GM23338 (cell line): ENCODE data around the gene THOP1.

ENCODE experiments used
- EZH2 ChIP-seq: fragments of 200-600 bp; sonication (generic); IDR thresholded peaks from one replicate; pipeline ENCODE4 v1.8.0; 2017; ENCODE audit warnings: antibody characterized with exemption, mild to moderate bottlenecking, low read depth; ENCODE audit not compliant: unreplicated experiment
- EZH2phosphoT487 ChIP-seq: fragments of 200-600 bp; sonication (generic); IDR thresholded peaks from one replicate; pipeline ENCODE4 v1.8.1; 2018; ENCODE audit warnings: antibody characterized with exemption; ENCODE audit not compliant: unreplicated experiment
- JUNB ChIP-seq: IDR thresholded peaks from one replicate; pipeline ENCODE4 v1.6.1; 2016; ENCODE audit warnings: antibody characterized with exemption; ENCODE audit not compliant: unreplicated experiment
- POLR2AphosphoS5 ChIP-seq: IDR thresholded peaks from 2 replicates; pipeline ENCODE4 v1.6.1; 2016; ENCODE audit warnings: antibody characterized with exemption, low read depth
- ZNF114 ChIP-seq: fragments of 250-450 bp; sonication (Bioruptor Pico); IDR thresholded peaks from 2 replicates; pipeline ENCODE4 v1.5.0; 2020; ENCODE audit warnings: mild to moderate bottlenecking, moderate library complexity
- TF ChIP-seq, protein P1 (sequence below), 2 experiments: fragments of 200-600 bp in 1 of 2; sonication (generic) in 1 of 2; conservative IDR thresholded peaks; 2 replicates each; pipeline versions ENCODE4 v1.5.1 to v1.6.1; 2016 to 2017; ENCODE audit warnings: antibody characterized with exemption in 2 of 2, low read depth in 2 of 2, mild to moderate bottlenecking in 2 of 2, moderate library complexity in 1 of 2
- TF ChIP-seq, protein P2 (sequence below): IDR thresholded peaks from one replicate; pipeline ENCODE4 v1.6.1; 2018; ENCODE audit warnings: antibody characterized with exemption; ENCODE audit not compliant: unreplicated experiment
- TF ChIP-seq, protein P3 (sequence below): IDR thresholded peaks from 2 replicates; pipeline ENCODE4 v1.6.1; 2016; ENCODE audit warnings: antibody characterized with exemption
- TF ChIP-seq, protein P4 (sequence below): fragments of 250-450 bp; sonication (Bioruptor Pico); IDR thresholded peaks from 2 replicates; pipeline ENCODE4 v1.5.0; 2020; ENCODE audit warnings: mild to moderate bottlenecking, moderate library complexity

DNA sequence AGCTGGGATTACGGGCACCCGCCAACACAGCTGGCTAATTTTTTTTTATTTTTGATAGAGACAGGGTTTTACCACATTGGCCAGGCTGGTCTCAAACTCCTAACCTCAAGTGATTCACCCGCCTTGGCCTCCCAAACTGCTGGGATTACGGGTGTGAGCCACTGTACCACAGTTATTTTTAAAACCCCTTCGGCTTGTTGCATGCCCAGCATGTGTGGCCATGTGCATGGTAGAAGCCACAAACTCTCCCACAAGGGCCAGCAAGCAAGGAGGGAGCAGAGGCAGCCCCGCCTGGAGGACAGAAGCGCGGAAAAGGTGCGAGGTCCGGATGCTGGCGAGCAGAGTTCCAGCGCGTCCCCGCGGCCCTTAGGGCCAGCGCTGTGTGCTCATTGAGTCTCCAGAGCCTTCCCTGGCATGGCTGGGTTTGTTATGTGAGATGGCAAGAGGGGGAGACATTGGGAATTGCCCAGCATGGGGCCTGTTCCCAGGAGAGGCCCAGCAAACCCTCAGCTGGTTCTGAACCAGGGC lies 12.9 kb downstream of the THOP1 start:
- TF ChIP-seq, protein P1, sequence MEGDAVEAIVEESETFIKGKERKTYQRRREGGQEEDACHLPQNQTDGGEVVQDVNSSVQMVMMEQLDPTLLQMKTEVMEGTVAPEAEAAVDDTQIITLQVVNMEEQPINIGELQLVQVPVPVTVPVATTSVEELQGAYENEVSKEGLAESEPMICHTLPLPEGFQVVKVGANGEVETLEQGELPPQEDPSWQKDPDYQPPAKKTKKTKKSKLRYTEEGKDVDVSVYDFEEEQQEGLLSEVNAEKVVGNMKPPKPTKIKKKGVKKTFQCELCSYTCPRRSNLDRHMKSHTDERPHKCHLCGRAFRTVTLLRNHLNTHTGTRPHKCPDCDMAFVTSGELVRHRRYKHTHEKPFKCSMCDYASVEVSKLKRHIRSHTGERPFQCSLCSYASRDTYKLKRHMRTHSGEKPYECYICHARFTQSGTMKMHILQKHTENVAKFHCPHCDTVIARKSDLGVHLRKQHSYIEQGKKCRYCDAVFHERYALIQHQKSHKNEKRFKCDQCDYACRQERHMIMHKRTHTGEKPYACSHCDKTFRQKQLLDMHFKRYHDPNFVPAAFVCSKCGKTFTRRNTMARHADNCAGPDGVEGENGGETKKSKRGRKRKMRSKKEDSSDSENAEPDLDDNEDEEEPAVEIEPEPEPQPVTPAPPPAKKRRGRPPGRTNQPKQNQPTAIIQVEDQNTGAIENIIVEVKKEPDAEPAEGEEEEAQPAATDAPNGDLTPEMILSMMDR (conservative IDR thresholded peaks at IDR 0.05; ENCODE audit: low read depth in 2 of 2) = no peak
- no peak for TF ChIP-seq EZH2
- TF ChIP-seq, protein P2, sequence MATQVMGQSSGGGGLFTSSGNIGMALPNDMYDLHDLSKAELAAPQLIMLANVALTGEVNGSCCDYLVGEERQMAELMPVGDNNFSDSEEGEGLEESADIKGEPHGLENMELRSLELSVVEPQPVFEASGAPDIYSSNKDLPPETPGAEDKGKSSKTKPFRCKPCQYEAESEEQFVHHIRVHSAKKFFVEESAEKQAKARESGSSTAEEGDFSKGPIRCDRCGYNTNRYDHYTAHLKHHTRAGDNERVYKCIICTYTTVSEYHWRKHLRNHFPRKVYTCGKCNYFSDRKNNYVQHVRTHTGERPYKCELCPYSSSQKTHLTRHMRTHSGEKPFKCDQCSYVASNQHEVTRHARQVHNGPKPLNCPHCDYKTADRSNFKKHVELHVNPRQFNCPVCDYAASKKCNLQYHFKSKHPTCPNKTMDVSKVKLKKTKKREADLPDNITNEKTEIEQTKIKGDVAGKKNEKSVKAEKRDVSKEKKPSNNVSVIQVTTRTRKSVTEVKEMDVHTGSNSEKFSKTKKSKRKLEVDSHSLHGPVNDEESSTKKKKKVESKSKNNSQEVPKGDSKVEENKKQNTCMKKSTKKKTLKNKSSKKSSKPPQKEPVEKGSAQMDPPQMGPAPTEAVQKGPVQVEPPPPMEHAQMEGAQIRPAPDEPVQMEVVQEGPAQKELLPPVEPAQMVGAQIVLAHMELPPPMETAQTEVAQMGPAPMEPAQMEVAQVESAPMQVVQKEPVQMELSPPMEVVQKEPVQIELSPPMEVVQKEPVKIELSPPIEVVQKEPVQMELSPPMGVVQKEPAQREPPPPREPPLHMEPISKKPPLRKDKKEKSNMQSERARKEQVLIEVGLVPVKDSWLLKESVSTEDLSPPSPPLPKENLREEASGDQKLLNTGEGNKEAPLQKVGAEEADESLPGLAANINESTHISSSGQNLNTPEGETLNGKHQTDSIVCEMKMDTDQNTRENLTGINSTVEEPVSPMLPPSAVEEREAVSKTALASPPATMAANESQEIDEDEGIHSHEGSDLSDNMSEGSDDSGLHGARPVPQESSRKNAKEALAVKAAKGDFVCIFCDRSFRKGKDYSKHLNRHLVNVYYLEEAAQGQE = no peak
- no peak for TF ChIP-seq POLR2AphosphoS5
- no peak for TF ChIP-seq ZNF114 (CRISPR knock-in tag)
- no peak for TF ChIP-seq JUNB
- no peak for TF ChIP-seq EZH2phosphoT487
- TF ChIP-seq, protein P3, sequence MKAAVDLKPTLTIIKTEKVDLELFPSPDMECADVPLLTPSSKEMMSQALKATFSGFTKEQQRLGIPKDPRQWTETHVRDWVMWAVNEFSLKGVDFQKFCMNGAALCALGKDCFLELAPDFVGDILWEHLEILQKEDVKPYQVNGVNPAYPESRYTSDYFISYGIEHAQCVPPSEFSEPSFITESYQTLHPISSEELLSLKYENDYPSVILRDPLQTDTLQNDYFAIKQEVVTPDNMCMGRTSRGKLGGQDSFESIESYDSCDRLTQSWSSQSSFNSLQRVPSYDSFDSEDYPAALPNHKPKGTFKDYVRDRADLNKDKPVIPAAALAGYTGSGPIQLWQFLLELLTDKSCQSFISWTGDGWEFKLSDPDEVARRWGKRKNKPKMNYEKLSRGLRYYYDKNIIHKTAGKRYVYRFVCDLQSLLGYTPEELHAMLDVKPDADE = no peak
- TF ChIP-seq, protein P4, sequence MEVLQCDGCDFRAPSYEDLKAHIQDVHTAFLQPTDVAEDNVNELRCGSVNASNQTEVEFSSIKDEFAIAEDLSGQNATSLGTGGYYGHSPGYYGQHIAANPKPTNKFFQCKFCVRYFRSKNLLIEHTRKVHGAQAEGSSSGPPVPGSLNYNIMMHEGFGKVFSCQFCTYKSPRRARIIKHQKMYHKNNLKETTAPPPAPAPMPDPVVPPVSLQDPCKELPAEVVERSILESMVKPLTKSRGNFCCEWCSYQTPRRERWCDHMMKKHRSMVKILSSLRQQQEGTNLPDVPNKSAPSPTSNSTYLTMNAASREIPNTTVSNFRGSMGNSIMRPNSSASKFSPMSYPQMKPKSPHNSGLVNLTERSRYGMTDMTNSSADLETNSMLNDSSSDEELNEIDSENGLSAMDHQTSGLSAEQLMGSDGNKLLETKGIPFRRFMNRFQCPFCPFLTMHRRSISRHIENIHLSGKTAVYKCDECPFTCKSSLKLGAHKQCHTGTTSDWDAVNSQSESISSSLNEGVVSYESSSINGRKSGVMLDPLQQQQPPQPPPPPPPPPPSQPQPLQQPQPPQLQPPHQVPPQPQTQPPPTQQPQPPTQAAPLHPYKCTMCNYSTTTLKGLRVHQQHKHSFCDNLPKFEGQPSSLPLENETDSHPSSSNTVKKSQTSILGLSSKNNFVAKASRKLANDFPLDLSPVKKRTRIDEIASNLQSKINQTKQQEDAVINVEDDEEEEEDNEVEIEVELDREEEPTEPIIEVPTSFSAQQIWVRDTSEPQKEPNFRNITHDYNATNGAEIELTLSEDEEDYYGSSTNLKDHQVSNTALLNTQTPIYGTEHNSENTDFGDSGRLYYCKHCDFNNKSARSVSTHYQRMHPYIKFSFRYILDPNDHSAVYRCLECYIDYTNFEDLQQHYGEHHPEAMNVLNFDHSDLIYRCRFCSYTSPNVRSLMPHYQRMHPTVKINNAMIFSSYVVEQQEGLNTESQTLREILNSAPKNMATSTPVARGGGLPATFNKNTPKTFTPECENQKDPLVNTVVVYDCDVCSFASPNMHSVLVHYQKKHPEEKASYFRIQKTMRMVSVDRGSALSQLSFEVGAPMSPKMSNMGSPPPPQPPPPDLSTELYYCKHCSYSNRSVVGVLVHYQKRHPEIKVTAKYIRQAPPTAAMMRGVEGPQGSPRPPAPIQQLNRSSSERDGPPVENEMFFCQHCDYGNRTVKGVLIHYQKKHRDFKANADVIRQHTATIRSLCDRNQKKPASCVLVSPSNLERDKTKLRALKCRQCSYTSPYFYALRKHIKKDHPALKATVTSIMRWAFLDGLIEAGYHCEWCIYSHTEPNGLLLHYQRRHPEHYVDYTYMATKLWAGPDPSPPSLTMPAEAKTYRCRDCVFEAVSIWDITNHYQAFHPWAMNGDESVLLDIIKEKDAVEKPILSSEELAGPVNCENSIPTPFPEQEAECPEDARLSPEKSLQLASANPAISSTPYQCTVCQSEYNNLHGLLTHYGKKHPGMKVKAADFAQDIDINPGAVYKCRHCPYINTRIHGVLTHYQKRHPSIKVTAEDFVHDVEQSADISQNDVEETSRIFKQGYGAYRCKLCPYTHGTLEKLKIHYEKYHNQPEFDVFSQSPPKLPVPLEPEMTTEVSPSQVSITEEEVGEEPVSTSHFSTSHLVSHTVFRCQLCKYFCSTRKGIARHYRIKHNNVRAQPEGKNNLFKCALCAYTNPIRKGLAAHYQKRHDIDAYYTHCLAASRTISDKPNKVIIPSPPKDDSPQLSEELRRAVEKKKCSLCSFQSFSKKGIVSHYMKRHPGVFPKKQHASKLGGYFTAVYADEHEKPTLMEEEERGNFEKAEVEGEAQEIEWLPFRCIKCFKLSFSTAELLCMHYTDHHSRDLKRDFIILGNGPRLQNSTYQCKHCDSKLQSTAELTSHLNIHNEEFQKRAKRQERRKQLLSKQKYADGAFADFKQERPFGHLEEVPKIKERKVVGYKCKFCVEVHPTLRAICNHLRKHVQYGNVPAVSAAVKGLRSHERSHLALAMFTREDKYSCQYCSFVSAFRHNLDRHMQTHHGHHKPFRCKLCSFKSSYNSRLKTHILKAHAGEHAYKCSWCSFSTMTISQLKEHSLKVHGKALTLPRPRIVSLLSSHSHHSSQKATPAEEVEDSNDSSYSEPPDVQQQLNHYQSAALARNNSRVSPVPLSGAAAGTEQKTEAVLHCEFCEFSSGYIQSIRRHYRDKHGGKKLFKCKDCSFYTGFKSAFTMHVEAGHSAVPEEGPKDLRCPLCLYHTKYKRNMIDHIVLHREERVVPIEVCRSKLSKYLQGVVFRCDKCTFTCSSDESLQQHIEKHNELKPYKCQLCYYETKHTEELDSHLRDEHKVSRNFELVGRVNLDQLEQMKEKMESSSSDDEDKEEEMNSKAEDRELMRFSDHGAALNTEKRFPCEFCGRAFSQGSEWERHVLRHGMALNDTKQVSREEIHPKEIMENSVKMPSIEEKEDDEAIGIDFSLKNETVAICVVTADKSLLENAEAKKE (CRISPR knock-in tag) = no peak
